Adrenal gland (tissue), 12 donors: ENCODE measurements around the gene LRRC56. TPM values are rescaled to one million over a fixed set of nuclear protein-coding genes. Genes with fewer than 3 reads are reported as not detected.

ENCODE experiments used
- DNase-seq, 7 donors: peaks; one replicate each; pipeline ENCODE4 v3.0.0-alpha.2; 2019 to 2020
- H3K27ac ChIP-seq, 5 donors: fragments of 200-600 bp; sonication (generic) in 4 of 5; 1 replicate in 3 of 5; 2 replicates in 2 of 5; pipeline versions ENCODE4 v1.5.1 to v1.8.0; 2016 to 2020; ENCODE audit warnings: mild to moderate bottlenecking in 1 of 5
- H3K27me3 ChIP-seq: fragments of 200-600 bp; 2 replicates; pipeline ENCODE4 v1.8.0; 2021
- H3K36me3 ChIP-seq, 2 donors: fragments of 200-600 bp; replicated peaks in 1 of 2; 1 replicate in 1 of 2; 2 replicates in 1 of 2; pipeline versions ENCODE4 v1.5.1 to v1.8.0; 2018 to 2022
- H3K4me1 ChIP-seq, 2 donors: fragments of 200-600 bp; replicated peaks in 1 of 2; 1 replicate in 1 of 2; 2 replicates in 1 of 2; pipeline versions ENCODE4 v1.5.1 to v1.8.0; 2018 to 2021
- H3K4me3 ChIP-seq, 4 donors: fragments of 200-600 bp; sonication (generic) in 3 of 4; one replicate each; pipeline ENCODE4 v1.5.1; 2016 to 2018
- H3K9me3 ChIP-seq, 3 donors: fragments of 200-600 bp; sonication (generic) in 1 of 3; replicated peaks in 1 of 3; 1 replicate in 2 of 3; 2 replicates in 1 of 3; pipeline versions ENCODE4 v1.5.1 to v1.8.0; 2016 to 2021
- CTCF ChIP-seq, 6 experiments: fragments of 450-650 bp in 4 of 6; fragments of 200-600 bp in 2 of 6; sonication (generic) in 1 of 6; IDR thresholded peaks; 1 replicate in 5 of 6; 2 replicates in 1 of 6; pipeline versions ENCODE4 v1.5.1 to v1.8.0; 2016 to 2021; ENCODE audit warnings: antibody characterized with exemption in 6 of 6, mild to moderate bottlenecking in 2 of 6, moderate library complexity in 1 of 6
- POLR2A ChIP-seq, 2 donors: fragments of 450-650 bp; IDR thresholded peaks; one replicate each; pipeline ENCODE4 v1.6.1; 2017; ENCODE audit warnings: antibody characterized with exemption in 2 of 2, mild to moderate bottlenecking in 2 of 2, moderate library complexity in 1 of 2
- WGBS, 4 donors: extraction: QIAGEN DNeasy Blood & Tissue Kit in 2 of 4; methylation state at CpG; one replicate each; pipeline versions ENCODE4 v1.1.5 to v1.1.7; 2013 to 2017; 5-methylcytosine and 5-hydroxymethylcytosine counted together
- intact Hi-C, 2 donors: fragments of 100-400 bp; cut with DNase I; formaldehyde crosslinking; loops; one replicate each; pipeline versions ENCODE4 v1.14.1 to v1.15.0; 2022 to 2023
- polyA plus RNA-seq, 3 donors: library from polyadenylated mRNA; stranded (reverse); fragments of 200-250 nt in 2 of 3; fragments of 350-450 nt in 1 of 3; fragmentation: Illumina TruSeq in 1 of 3; extraction: RNeasy Lipid Tissue Mini Kit (QIAGEN cat#74804) in 1 of 3; gene quantifications; one replicate each; pipeline ENCODE4 v1.2.3, GENCODE V29; 2013 to 2014
- total RNA-seq, 9 donors: library from RNA; depleted of rRNA in 4 of 9; stranded (reverse); fragments of >200 nt in 4 of 9; fragments of 120-200 nt in 1 of 9; fragmentation: NEBNext Ultra II Directional in 1 of 9; extraction: Animal tissue kit (Norgen Biotek cat#: 25700) in 1 of 9; gene quantifications; one replicate each; pipeline versions ENCODE4 v1.1.0 to v1.2.4, GENCODE V29; 2013 to 2023
- donor health status: healthy with polysubstance abuse.
- donor health status: Bipolar disorder and iron deficiency.
- donor health status: DM: yes; HTN: yes; CAD: no.
- donor health status: DM: no; HTN: no; CAD: no.
- donor health status: DM: no; HTN: no; CAD: no.
- donor health status: DM: yes; HTN: yes; CAD: no.

LRRC56 gene
- total and polyA plus RNA-seq, 12 donors = 0.32 to 4.3 (median 0.96) TPM; not detected in 2

- Histone ChIP-seq H3K4me1 (peaks cover 12 to 17% of the 10 kb centered on the region in 2 donors), H3K4me3 (no peak overlapping the region), H3K36me3 (peaks cover 0 to 79% of the 10 kb centered on the region in 2 donors), H3K9me3 (no peaks in the 10 kb centered on the region), H3K27ac (peak overlapping the region in 2 of 5 donors; percentile 81 to 90), H3K27me3 (no peaks in the 10 kb centered on the region)
- intact Hi-C loops = no loop called here
- TF ChIP-seq CTCF (IDR thresholded peaks at IDR 0.05) = no peak
- TF ChIP-seq POLR2A (IDR thresholded peaks at IDR 0.05) = no peak
- WGBS, 4 donors = 90 to 92% (median 91%) methylated on average over 23 to 32 of the region's 32 CpGs
- DNase-seq = no peak
Observed at GRCh38 chr11:586376-587316, 49.3 kb downstream of the LRRC56 start.

- H3K4me1 ChIP-seq = peaks cover 12 to 17% of the 10 kb centered on the region in 2 donors
- intact Hi-C loops = no loop called here
- no peaks in the 10 kb centered on the region for H3K9me3 ChIP-seq
- DNase-seq = no peak
- WGBS, 4 donors = 53 to 56% (median 56%) methylated on average over 8 of the region's 8 CpGs
- no peak overlapping the region for H3K4me3 ChIP-seq
- peaks cover 0 to 78% of the 10 kb centered on the region in 2 donors for H3K36me3 ChIP-seq
- peak overlapping the region; percentile 60 to 90 (median 67) for H3K27ac ChIP-seq
- TF ChIP-seq CTCF (IDR thresholded peaks at IDR 0.05) = no peak
- TF ChIP-seq POLR2A (IDR thresholded peaks at IDR 0.05) = no peak
- H3K27me3 ChIP-seq = no peaks in the 10 kb centered on the region
Observed at GRCh38 chr11:587546-587945, 50.2 kb downstream of the LRRC56 start.

- H3K27ac ChIP-seq = peak overlapping the region; percentile 67 to 90 (median 81)
- H3K27me3 ChIP-seq = no peaks in the 10 kb centered on the region
Observed at GRCh38 chr11:587978-588380, 50.7 kb downstream of the LRRC56 start.

More at GRCh38 chr11:587978-588380, 50.7 kb downstream of the LRRC56 start:
- no peak for TF ChIP-seq CTCF (IDR thresholded peaks at IDR 0.05)
- TF ChIP-seq POLR2A (IDR thresholded peaks at IDR 0.05) = peak in 1 of 2 donors; percentile 40
- H3K4me3 ChIP-seq = no peak overlapping the region
- WGBS, 4 donors = 18 to 27% (median 21%) methylated on average over 6 of the region's 6 CpGs
- no peaks in the 10 kb centered on the region for H3K9me3 ChIP-seq
- peak; percentile 85 to 98 (median 97) for DNase-seq
- peaks cover 0 to 78% of the 10 kb centered on the region in 2 donors for H3K36me3 ChIP-seq
- intact Hi-C loops = no loop called here
- peaks cover 12 to 17% of the 10 kb centered on the region in 2 donors for H3K4me1 ChIP-seq
